ENCODE data around the gene NDUFS8.

- TF ChIP-seq CTCF (IDR thresholded peaks at IDR 0.05) (no peak), EZH2 (IDR thresholded peaks at IDR 0.05; ENCODE audit: borderline replicate concordance, insufficient read depth, low read depth, low read length, poor library complexity, severe bottlenecking) (no peak)
Observed at GRCh38 chr11:68074584-68075352, 44.3 kb downstream of the NDUFS8 start.

All from B cell (primary cell).